Left ventricle myocardium superior (tissue), 1 donor: ENCODE data around the gene MAP4K1. TPM values are rescaled to one million over a fixed set of nuclear protein-coding genes. Genes with fewer than 3 reads are reported as not detected.
"Not testable (repeated sequence)": the region's sequence is repeated elsewhere in the genome, so short reads cannot be mapped to it uniquely, and the experiment has no call there.

Experiments used
- ATAC-seq: fragments of 200-7000 bp; cut with Tn5 transposase; one replicate; pipeline ENCODE4 v1.9.1; 2020; ENCODE audit warnings: mild to moderate bottlenecking, moderate library complexity
- DNase-seq: peaks from one replicate; pipeline ENCODE4 v3.0.0-alpha.2; 2020
- intact Hi-C: fragments of 100-400 bp; cut with micrococcal nuclease; formaldehyde crosslinking; loops from one replicate; pipeline ENCODE4 v1.11.0; 2022
- total RNA-seq: library from RNA; stranded (reverse); fragmentation: NEBNext Ultra II Directional; extraction: Animal tissue kit (Norgen Biotek cat#: 25700); gene quantifications from one replicate; pipeline ENCODE4 v1.2.1, GENCODE V29; 2021
- donor health status: DM: no; HTN: yes; CAD: no; lungs with severe emphysema.

The MAP4K1 gene
- total RNA-seq, 1 donor from 2014 or later = 1.8 TPM

DNA sequence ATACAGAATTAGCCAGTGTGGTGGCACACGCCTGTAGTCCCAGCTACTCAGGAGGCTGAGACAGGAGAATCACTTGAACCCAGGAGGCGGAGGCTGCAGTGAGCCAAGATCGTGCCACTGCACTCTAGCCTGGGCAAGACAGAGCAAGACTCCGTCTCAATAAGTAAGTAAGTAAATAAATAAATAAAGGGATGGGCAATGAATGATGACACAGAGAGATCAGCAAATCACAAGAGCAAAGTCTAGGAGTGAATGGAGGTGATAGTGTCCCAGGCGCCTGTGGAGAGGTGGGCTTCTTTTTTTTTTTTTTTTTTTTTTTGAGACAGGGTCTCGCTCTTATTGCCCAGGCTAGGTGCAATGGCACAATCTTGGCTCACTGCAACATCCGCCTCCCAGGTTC lies 58.8 kb downstream of the MAP4K1 start:
- ATAC-seq, intact Hi-C loops: not testable (repeated sequence)
- peak; percentile 0 for DNase-seq

DNA sequence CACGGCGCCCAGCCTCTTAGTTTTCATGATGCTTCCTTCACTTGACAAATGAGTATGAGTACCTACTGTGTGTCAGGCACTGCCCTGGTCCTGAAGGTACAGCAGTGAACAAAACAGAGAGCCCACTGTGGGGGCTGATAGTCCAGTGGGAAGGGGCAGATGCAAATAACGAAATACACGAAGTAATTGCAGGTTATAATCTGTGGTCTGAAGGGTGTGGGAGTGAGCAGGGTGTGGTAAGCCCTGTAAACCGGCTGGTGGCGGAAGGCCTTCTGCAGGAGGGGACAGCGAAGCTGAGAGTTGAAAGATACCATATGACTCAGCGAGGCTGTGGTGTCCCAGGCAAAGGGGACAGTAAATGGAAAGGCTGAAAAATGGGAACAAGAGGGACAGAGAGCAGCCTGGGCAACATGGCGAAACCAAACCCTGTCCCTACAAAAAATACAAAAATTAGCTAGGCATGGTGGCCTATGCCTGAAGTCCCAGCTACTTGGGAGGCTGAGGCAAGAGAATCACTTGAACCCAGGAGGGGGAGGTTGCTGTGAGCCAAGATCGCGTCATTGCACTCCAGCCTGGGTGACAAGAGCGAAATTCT lies 60.5 kb downstream of the MAP4K1 start:
- ATAC-seq (no peak), DNase-seq (peak; percentile 20)
- intact Hi-C loops = no loop called here

DNA sequence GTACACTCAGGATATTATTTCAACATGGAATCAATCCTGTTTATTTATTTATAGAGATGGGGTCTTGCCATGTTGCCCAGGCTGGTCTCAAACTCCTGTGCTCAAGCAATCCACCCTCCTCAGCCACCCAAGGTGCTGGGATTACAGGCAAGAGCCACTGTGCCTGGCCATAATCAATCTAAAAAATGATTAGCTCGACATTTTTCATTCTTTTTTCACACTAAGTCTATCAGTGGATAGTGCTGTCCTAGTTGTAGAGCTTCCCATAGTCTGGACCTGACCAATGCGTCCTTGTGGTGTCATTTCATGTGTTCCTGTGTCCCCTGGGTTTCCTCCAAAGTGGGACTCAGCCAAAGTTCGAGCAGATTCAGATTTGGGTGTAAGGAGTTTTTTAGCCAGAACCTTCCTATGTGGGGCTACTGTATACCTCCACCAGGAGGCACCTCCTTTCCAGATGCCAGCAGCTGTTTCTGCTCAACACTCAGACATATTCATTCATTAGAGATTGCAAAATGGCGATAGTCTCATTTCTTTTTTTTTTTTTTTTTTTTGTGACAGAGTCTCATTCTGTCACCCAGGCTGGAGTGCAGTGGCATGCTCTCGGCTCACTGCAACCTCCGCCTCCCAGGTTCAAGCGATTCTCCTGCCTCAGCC lies 61.1 kb downstream of the MAP4K1 start:
- DNase-seq = peak; percentile 2
- intact Hi-C loops = no loop called here
- ATAC-seq = no peak

DNA sequence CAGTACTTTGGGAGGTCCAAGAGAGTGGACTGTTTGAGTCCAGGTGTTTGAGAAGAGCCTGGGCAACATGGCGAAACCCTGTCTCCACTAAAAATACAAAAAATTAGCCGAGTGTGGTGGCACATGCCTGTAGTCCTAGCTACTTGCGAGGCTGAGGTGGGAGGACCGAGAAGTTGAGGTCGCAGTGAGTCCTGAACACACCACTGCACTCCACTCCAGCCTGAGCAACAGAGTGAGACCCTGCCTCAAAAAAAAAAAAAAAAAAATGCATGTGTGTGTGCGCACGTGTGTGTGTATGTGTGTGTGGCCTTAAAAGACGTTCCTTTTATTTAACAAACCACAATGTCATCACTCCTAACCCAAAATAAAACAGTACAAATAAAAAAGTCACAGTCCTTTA lies 62.6 kb downstream of the MAP4K1 start:
- no peak for ATAC-seq
- intact Hi-C loops = no loop called here
- DNase-seq = no peak

DNA sequence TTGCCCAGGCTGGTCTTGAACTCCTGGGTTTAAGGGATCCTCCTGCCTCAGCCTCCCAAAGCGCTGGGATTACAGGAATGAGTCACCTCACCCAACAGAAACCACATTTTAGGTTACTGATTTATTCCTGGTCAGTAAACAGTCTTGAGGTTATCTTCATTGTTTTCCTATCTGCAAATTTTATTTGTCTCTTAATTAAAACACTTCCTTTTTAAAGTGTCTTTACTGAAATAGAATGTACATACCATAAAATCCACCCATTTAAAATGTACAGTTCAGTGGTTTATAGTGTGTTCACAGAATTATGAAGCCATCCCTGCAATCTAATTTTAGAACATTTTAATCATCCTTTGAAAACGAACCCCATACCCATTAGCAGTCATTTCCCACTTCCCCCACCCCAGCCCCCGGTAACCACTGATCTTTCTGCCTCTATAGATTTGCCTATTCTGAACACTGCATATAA lies 63.0 kb downstream of the MAP4K1 start:
- ATAC-seq = no peak
- DNase-seq = no peak
- intact Hi-C loops = no loop called here

DNA sequence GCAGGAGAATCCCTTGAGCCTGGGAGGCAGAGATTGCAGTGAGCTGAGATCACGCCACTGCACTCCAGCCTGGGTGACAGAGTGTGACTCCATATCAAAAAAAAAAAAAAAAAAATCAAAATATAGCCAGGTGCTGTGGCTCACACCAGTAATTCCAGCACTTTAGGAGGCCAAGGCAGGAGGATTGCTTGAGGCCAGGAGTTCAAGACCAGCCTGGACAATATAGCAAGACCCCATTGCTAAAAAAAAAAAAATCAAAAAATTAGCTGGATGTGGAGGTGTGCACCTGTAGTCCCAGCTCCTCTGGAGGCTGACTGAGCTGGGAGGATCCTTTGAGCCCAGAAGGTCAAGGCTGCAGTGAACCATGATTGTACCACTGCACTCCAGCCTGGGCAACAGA lies 64.5 kb downstream of the MAP4K1 start:
- ATAC-seq, intact Hi-C loops, DNase-seq: not testable (repeated sequence)

DNA sequence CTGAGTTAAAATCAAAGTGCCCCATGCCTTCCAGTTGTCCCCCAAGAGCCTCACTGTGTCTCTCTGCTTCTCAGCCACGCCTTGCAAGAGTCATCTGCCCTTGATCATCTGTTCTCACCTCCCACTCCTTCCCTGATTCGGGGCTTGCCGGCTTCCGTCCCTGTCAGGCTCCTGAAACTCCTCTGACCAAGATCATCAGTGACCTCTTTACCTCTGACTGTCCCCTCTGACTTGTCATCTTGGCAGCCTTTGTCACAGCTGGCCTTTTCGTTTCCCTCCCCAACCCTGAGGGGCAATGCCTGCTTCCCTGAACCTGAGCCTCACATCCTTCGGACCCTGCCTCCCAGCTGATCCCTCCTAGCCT lies 66.3 kb downstream of the MAP4K1 start:
- intact Hi-C loops = no loop called here
- ATAC-seq (no peak), DNase-seq (no peak)

DNA sequence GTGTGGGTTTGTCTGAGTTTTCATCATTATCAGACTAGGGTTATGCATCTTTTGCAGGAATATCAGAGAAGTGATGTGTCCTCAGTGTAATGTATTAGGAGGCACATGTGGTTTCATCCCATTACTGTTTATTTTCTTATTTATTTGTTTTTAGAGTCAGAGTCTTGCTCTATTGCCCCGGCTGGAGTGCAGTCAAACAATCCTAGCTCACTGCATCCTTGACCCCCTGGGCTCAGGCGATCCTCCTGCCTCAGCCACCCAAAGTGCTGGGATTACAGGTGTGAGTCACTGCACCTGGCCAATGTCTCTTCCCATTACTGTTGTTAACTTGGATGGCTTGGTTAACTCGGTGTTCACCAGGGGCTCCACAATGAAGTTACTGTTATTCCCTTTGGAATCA lies 67.4 kb downstream of the MAP4K1 start:
- ATAC-seq (no peak), DNase-seq (no peak)

DNA sequence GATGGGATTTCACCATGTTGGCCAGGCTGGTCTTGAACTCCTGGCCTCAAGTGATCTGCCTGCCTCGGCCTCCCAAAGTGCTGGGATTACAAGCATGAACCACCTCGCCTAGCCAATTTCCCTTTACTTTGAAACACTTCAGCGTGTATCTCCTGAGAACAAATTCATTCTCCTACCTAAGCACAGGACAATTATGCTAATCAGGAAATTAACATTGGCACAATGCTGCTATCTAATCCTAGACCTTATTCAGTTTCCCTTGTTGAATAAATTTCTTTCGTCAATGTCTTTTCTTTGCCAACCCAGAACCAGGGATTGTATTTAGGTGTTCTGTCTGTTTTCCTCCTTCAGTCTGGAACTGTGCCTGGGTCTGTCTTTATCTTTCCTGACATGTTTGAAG lies 67.8 kb downstream of the MAP4K1 start:
- ATAC-seq (no peak), DNase-seq (no peak)
- intact Hi-C loops = no loop called here

More for the DNA sequence above, 67.4 kb downstream of the MAP4K1 start:
- intact Hi-C loops = no loop called here

DNA sequence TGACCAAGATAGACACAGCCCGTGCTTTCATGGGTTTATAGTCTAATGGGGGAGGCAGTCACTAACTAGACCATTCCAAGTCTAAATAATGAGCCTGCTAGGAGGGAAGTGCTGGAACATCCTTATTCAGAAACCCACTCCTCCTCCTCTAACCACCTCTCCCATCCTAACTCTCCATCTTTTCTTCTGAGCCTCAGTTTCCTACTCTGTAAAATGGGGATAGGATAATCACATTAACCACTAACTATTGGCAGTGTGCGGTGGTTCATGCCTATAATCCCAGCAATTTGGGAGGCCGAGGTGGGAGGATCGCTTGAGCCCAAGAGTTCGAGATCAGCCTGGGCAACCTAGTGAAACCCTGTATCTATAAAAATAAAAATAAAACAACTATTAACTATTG lies 68.7 kb downstream of the MAP4K1 start:
- no peak for DNase-seq
- intact Hi-C loops = no loop called here
- no peak for ATAC-seq

DNA sequence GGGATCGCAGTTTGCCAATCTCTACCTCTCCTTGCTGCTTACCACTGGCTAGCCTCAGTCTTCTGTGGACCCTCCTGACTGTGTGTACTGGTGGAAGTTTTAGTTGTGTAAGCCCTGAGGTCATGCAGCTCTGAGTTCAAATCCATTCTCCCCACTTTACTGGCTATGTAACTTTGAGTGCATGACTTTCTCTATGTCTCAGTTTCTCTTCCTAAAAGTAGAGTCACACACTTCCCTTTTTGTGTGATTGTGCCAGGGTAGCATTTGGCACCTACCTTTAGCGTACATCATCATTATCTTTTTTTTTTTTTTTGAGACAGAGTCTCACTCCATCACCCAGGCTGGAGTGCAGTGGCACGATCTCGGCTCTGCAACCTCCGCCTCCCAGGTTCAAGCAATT lies 70.3 kb downstream of the MAP4K1 start:
- ATAC-seq (no peak), DNase-seq (no peak)
- intact Hi-C loops = no loop called here

DNA sequence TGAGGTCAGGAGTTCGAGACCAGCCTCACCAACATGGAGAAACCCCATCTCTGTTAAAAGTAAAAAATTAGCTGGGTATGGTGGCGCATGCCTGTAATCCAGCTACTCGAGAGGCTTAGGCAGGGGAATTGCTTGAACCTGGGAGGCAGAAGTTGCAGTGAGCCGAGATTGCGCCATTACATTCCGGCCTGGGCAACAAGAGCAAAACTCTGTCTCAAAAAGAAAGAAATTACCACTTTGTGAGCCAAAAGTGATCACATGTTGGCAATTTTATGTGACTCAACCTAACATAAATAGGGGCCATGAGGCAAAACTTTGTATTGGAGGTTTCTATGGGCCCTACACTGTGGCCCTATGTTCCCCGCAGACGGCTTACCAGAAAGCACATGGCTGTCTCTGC lies 72.2 kb downstream of the MAP4K1 start:
- intact Hi-C loops = no loop called here
- DNase-seq (no peak), ATAC-seq (no peak)

DNA sequence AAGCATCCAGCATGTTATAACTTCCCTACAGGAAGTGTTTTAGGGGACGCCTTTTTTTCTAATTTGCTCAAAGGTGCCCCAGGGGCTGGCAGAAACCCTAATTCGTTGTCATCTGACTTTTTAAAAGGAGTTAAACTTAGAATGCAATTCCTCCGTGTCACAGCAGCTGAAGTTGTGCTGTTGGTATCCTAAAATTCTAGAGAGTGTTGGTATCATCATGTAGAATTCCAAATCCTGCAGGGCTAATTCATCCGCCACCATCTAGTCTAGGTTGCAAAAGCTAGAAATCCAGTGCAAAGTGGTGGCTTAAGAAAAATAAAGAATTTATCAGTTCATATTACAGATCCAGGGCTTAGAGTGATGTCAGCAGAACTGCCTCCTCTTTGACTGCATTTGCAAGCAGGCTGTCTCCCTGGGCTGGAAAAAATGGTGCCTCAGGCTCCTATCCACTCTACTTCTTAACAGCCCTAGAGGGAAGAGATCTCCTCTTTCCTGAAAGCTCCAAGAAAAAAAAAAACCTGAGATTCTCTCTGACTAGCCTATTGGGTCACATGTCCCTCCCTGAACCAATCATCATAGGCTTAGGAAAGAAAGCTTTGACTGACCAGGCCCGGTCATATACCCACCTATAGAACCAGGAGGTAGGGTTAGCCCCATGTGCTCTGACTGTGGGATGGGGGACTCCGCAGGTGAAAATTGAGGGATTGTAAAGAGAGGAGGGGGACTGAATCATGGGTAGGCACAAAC lies 73.0 kb downstream of the MAP4K1 start:
- intact Hi-C loops = no loop called here
- DNase-seq (no peak), ATAC-seq (no peak)

DNA sequence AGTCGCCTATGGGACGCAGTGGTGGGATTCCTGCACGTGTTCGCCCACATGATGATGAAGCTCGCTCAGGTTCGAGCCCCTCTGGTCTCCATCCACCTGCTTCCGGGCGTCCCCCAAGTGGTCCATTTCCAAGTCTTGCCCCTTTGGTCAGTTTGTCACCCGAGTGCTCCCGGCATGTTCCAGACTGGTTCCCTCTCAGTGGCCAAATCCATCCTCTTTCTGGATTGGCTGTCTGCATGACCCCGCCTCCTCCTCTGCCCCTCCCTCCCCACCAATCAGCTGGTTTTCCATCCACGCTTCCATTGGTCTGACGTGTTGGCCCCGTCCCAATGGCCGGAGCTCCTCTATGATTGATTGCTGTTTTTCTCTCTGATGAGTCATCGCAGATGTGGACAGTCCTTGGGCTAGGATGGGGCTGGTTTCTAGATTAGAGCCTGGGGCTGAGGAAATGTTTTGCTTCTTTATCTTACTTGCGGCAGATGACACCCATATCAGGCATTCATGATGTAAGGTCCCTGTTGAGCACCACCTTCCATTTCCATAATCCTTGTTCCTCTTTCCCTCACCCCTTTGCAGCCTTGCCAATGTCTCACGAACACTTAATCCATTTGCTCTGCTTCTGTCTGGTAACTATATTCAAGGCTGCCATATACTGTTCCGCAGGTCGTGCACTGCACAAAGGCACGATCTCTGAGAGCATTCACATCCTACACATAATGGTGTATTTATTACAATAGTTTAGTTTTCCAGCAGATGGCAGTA lies 73.8 kb downstream of the MAP4K1 start:
- intact Hi-C loops = no loop called here
- peak; percentile 49 for DNase-seq

DNA sequence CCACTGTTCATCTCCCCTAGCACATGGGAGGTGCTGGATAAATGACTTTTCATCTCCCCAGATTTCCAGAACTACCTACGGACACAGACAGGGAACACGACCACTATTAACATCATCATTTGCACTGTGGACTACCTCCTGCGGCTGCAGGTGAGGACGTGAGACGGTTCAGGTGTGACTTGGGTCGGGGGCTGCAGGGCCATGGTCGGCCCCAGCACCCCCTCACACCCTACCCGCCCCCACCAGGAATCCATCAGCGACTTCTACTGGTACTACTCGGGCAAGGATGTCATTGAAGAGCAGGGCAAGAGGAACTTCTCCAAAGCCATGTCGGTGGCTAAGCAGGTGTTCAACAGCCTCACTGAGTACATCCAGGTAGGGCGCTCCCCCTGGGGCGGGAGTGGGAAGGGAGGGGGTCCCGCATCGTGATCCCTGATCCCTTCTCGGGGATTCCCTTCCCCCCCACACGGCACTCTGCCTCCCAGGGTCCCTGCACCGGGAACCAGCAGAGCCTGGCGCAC lies 74.4 kb downstream of the MAP4K1 start:
- intact Hi-C loops = no loop called here
- ATAC-seq (no peak), DNase-seq (no peak)

More for the DNA sequence above, 73.8 kb downstream of the MAP4K1 start:
- peak; percentile 87 for ATAC-seq

DNA sequence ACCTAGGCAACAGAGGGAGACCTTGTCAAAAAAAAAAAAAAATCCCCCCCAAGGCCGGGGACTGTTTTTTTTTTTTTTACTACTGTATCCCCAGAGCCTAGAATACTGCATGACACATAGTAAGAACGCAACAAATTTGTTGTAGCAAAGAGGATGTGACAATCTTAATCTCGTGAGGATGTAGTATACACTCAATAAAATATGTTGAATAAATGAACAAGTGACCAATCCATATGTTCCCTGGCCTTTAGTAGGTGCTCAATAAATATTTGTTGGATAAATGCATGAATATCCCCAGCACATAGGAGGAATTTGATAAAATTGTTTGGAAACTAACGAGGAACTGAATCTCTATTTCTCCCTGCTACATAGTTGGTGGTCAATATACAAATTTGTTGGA lies 75.7 kb downstream of the MAP4K1 start:
- intact Hi-C loops = no loop called here
- ATAC-seq = no peak
- DNase-seq = no peak

DNA sequence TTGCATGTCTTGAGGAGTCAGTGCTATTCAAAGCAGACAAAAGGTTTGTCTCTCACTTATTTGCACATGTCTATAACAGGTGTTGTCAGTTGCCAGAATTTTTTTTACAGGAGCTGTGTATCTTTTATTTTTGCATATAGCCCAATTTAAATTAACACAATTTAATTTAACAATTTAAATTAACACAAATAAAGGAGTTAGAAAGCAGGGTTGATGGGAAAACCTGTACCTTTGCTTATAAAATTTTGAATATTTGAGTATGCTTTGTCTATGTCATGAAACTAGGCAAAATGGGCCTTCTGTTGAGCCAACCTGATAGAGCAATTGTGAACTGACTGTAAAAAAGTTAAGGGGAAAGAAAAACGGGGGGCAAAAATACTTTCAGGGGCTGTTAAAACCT lies 78.0 kb downstream of the MAP4K1 start:
- no peak for ATAC-seq
- intact Hi-C loops = no loop called here
- no peak for DNase-seq

DNA sequence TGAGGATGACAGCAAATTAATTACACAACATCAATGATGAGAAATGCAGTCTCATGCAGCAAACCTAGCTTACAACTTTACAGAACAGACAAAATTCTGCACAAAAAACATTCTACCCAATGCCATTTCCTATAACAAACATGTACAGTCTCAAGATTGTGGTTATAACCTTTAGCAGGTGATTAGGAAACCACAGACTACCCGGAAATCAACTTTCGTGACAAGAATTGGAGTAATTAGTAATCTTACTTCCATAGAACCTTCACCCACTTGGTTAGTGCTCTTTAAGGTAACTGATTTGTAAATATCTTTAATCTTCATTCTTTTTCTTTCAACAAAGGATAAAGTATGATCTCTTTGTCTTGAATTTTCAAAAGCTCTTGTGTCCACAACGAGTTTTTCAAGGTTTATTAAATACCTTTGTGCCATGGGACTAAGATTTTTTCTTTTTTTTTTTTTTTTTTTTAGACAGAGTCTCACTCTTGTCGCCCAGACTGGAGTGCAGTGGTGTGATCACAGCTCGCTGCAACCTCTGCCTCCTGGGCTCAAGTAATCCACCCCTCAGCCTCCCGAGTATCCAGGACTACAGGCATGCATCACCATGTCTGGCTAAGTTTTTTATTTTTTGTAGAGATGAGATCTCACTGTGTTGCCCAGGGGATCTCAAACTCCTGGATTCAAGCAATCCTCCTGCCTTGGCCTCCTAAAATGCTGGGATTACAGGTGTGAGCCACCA lies 78.8 kb downstream of the MAP4K1 start:
- intact Hi-C loops = no loop called here
- no peak for DNase-seq
- ATAC-seq = no peak

DNA sequence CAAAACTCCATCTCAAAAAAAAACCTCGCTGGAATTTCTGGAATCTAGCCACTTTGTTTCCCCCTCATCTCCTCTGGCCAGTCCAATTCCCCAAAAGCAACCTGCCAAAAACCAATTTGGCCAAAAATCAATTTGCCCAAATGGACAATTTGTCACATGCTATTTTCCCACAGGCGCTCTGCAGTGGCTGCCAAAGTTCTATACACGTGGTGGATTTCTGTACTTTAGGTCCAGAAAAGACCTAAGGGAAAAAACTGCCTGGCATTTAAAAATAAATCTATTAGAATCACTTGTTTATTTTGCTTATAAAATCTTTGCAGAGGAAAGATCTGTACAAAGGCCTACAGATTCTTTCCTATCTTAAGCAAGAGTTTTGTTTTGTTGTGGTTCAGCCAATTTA lies 79.4 kb downstream of the MAP4K1 start:
- intact Hi-C loops = no loop called here
- no peak for DNase-seq
- ATAC-seq = no peak
